Mesenteric fat pad (tissue), 1 donor: ENCODE measurements around the gene ZDHHC7. TPM values are rescaled to one million over a fixed set of nuclear protein-coding genes. Genes with fewer than 3 reads are reported as not detected.

Experiments used
- DNase-seq: peaks from one replicate; pipeline ENCODE4 v3.0.0-alpha.2; 2020; ENCODE audit warnings: low spot score
- total RNA-seq: library from RNA; stranded (reverse); fragmentation: NEBNext Ultra II Directional; extraction: Animal tissue kit (Norgen Biotek cat#: 25700); gene quantifications from one replicate; pipeline ENCODE4 v1.2.1, GENCODE V29; 2021
- donor health status: DM: yes; HTN: yes; CAD: no.

Gene ZDHHC7
- total RNA-seq, 1 donor from 2014 or later: 45.6 TPM

DNA sequence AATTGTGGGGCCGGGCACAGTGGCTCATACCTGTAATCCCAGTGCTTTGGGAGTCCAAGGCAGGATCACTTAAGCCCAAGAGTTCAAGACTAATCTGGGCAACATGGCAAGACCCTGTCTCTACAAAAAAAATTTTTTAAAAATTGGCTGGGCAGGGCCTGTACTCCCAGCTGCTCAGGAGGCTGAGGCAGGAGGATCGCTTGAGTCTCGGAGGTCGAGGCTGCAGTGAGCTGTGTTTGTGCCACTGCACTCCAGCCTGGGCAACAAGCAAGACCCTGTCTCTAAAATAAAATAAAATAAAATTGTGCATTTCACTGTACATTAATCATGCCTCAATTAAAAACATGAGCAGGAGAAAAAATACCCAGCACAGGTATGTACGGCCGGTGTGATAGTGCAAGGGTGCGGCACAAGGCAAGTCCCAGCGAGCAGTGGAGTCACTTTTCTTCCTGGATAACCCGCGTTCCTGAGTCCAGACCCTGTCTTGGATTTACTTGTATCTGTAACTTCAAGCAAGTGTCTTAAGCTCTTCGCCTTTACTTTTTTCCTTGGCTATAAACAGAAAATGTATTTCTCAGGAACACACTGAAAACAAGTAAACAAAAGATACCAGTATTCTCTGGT is 11.4 kb downstream of the ZDHHC7 start:
- DNase-seq: no peak

DNA sequence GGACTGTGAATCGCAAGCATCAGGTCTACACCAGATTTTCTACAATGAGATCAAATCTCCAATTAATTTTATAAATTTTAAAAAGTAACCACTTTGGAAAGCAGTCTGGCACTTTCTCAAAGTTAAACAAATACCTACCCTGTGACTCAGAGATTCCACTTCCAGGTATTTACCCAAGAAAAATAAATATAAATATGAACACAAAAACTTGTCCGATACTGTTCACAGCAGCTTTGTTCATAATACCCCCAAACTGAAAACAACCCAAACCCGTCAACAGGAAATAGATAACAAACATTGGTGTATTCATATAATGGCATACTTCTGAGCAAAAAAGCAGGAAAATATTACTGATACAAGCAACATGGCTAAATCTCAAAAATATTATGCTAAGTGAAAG is 12.1 kb downstream of the ZDHHC7 start:
- DNase-seq: no peak

DNA sequence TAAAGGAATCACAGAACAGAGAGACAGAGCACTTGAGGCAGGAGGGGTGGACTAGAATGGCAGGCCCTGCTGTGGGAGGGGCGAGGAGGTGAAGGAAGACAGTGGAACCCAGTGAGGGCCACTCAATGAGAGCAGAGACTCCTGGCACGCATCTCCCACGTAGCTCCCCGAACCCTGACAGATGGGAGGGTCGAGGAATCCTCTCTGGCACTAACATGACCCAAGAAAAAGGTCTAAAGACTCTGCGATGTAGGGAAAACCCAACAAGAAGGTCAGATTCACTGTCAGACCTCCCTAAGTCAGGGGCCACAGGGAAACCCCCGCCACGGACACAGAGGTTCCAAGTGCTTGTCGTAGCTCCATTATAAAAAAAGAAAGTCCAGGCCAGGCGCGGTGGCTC is 15.0 kb downstream of the ZDHHC7 start:
- no peak for DNase-seq

DNA sequence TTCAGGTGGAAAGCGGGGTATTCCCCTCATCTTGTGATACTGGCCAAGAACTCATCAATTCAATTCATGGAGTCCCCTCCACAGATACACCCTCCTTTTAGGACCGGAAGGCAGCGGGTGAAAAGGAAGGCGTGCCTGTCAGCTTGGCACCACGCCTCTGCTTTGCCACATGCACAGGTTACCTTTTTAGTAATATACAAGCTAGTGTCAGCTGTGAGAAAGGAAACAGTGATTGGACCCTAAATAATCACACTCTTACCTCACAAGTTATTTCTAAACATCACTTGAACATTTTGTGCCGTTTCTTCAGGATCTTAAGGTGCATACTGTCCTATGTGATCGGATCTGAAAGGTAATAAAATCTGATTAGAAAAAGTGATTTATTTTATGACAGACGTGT is 15.7 kb downstream of the ZDHHC7 start:
- no peak for DNase-seq

DNA sequence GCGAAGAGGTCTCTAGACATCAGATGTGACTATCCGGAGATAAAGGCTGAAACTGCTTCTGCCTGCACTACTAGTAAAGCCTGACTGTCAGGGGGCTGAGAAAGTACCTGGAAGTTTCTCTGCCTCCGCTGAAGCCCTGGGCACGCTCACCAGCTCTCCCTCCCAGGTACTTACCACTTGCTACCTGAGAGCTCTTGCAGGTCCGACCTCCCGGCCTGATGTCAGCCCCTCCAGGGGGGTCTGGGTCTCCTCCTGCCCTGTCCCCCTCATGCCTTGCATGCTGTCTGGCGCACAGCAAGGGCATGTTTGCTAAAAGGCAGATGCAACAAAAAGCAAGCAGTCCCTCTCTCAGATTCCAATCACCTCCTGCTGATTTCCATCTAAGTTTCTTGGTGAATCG is 17.4 kb downstream of the ZDHHC7 start:
- DNase-seq: no peak

DNA sequence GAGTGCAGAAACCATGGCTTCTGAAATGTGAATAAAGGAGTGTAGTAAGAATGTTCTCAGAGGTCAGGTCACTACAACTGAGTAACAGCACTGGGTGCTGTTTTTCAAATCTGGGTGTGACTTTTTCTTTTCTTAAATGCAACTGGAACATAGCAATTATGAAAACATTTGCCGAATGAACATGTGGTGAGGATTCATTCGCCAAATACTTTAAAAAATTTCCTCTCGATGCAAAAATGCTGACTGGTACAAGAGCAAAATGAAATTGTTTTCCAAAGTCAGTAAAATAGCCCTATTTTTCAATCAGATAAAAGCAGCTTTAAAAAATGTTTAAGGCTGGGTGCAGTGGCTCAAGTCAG is 18.6 kb downstream of the ZDHHC7 start:
- no peak for DNase-seq

DNA sequence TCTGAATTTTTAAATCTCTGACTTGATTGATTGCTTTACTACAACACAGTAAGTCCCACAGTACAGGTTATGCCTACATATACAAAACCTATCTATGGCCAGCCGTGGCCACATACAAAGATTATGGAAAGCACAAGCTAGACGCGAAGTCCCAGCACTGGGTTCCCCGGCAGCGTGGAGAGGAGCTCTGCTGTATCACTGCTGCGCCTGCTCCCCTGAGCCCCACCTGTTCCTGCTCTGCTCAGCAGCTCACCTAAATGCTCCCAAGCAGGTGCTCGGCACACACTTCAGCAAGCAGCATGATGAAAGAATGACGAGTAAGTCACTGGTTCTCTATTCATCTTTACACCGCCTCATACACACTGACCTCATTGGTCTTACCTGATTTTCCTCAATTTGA is 20.6 kb downstream of the ZDHHC7 start:
- no peak for DNase-seq

DNA sequence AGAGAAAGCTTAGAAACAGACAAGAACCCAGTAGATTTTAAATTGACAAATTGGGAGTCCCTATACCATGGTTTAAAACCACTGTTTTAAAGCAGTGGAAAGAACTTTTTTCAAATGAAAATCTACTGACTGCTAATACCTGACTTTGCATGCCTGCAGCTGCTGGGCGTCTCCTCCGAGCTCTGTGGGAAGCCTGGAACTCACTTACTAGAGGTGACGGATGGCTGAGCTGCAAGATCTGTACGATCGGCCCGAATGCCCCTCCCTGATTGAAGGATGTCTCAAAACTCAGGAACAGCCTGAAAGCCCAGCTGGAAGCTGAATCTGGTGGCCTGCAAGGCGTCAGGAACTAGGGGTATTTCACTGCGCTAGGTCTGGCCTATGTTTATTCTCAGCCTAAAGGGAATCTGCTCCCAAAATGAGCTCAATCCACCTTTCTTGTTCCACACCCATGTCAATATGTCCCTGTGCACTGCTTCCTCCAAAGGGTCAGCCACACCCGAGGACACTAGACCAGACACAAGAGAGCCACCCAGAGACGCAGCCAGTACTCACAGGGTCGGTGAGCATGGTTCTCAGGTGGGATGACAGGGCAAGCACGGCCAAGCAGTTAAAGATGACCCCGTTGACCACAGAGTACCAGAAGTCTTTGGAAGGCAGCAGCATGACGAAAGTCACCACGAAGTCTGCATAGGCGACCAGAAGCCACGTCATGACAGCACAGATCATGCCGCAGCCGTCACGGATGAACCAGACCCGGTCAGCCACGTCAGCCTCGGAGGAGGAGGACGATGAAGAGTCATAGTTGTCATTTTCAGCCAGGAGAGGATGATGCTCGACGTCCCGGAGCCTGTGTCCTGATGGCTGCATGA is 21.4 kb downstream of the ZDHHC7 start:
- no peak for DNase-seq

DNA sequence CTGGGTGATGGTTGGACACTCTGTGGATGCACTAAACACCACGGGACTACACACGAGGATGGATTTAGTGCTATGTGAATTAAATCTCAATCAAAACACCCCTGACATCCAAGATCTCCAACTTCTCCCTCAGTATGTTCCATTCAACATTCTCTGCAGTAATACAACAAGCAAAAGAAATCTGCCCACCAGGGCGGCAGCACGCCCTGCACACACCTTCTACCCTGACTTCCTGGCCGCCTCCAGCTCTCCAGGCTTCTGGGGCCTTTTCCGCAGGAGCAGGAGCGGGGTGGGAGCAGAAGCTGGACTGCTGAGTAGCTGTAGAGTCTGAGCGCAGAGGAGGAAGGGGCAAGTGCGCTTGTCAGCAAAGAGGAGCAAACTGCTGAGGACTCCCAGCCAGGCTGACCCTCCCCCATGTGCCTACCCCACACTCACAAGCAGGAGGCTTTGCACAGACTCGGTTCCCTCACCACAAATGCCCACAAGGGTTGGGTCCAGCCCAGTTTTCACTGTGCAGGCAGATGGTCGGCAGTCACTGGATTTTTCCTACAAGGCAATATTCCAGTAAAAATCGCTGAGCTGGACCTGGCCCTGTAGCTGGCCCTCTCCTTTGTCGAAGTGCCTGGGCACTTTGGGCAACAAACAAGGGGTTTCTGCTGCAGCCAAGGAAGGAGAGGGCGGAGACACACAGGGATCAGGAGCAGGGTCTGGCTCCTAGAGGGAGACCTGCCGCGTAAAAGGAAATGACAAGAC is 22.8 kb downstream of the ZDHHC7 start:
- DNase-seq: no peak

DNA sequence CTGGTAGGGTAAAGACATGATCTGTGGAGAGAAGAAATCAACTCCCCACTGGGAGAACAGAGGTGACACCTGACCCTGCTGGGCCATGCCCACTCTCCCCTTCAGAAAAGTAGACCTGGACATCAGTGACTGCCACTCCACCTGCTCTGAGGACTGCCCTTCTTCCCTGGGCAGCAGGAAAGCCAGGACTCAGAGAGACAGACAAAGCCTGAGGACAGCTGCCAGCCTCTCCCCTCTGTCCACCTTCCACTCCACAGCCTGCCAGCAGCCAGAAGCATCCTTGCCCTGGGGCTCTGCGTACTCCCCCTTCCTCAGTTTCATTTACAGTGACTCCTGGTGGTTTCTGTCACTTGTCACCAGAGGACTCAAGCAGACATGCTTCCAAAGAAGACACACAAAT is 24.5 kb downstream of the ZDHHC7 start:
- no peak for DNase-seq

DNA sequence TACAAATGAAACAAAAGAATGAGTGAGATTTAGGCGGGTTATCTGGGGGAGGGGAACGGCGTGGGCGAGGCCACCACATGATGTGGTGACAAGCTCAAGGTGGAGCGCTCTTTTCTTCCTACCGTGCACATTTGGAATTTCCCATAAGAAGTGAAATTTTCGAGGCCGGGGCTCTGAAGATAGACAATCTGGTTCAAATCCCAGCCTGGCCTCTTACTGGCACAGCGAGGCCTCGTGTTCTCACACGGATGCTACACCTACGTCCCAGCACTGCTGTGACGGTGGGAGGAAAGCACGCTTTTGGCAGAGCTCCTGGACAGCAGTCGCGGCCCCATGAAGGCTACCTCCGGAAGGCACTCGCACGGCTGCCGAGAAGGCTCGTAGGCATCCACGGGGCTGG is 25.2 kb downstream of the ZDHHC7 start:
- no peak for DNase-seq

DNA sequence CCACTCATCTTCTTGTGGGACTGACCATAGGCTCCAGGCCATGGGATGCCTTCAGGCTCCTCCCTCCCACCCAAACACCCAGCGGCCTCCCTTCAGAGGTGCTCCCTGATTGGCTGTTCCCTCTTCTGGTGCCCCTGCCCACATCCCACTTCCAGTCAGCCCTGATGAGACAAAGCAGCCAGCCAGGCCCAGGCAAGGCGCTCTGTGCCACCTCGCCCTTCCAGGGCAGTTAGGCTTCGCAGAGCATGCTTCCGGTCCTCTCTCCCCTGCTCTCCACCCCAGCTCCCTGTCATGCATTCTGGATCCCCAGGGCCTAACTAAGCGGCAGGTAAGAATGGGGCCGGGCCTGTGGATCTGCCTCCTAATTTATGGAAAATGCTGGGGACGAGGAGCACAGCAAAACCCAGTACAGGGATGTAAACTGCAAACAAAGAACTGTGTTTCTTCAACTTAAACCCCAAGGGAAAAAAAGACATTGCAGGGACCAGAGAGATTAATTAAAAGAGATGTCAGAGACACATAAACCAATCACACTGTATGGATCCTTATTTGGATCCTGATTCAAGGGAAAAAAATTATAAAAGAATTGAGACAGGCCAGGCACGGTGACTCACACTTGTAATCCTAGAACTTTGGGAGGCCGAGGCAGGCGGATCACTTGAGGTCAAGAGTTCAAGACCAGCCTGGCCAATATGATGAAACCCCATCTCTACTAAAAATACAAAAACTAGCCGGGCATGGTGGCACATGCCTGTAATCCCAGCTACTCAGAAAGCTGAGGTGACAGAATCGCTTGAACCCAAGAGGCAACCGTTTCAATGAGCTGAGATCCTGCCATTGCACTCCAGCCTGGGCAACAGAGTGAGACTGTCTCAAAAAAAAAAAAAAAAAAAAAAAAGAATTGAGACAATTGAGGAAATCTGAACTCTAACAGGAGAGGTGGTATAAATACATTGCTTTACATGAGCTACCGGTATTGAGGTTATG is 26.0 kb downstream of the ZDHHC7 start:
- no peak for DNase-seq

DNA sequence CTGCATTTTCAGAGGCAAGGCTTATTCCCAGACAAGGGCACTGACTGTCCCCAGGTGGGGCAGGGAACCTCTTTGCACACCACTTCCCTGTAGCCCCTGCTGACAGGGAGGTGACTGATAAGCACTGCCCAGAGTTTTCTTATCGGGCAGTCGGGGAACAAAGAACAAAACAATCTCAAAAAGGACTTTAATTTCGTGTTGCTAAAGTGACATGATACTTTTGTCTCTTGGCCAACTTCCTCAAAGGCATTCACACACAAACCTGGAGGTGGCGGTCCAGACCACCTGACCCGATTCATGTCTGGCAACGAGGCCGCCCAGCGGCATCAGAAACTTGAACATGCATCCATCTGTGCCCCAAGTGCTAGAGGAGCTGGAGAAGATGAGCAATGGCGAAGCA is 28.9 kb downstream of the ZDHHC7 start:
- DNase-seq: no peak

DNA sequence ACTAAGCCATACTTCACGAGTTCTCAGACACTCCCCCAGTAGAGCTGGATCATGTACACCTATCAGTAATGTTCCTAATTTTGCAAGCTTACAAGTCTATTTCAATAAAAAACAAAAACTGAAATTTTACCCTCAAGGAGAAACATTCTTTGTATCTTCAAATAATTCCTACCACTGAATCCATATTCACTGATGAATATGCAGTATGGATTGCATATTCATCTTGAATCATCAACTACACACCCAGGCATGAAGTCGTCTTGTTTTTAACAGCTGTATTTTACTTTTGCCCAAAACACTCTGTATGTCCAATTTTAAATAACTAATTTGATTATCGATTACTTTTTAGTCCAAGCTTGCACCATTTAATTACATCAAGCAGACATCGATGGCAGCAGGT is 31.8 kb downstream of the ZDHHC7 start:
- DNase-seq: no peak

DNA sequence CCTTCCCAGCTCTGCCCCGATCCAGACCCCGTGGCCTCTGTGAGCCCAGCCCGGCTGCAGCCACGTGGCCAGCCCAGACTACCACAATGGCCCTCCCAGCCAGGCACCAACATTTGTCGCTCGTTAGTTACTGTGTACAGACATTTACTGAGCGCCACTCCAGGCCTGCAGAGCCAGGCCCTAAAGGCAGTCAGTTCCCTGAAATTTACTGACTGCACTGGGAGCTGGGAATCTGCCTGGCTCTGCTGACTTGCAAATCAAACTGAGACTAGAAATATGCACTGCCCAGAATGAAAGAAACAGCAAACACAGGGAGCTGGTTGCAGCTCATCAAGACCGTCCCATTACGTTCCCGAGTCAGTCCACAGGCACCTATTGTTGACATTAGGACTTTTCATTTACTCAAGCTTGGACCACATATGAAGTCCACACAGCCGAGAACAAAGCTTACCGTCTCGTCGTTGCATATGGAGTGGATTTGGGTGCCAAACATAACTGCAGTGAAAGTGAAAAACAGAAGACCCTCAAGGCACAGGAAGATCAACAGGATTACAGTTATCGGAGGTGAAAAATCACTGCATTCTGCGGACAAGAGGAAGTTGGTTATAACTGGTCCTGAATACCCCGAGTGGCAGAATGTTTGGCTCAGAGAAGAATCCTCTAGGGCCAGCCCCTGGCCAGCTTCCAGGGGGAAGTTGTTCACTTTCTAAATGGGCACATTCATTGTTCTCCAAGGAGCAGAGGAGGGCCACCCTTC is 34.5 kb downstream of the ZDHHC7 start:
- no peak for DNase-seq

DNA sequence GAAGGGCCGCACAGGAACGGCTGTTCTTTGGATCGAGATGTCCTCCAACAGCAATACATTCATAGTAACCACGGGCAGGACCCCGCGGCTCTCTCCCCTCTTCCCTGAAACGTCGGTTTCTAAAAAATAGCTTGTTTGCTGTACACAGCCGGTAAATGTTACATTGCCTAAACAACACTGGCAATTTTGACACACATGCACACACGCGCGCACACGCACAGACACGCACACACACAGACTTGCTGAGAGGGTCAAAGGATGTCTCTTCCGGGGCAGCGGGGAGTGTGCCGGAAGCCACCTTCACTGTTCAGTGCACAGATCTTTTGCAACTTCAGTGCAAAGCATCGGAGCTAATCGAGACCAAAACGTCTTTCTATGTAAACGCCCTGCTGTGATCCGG is 35.8 kb downstream of the ZDHHC7 start:
- DNase-seq: no peak

DNA sequence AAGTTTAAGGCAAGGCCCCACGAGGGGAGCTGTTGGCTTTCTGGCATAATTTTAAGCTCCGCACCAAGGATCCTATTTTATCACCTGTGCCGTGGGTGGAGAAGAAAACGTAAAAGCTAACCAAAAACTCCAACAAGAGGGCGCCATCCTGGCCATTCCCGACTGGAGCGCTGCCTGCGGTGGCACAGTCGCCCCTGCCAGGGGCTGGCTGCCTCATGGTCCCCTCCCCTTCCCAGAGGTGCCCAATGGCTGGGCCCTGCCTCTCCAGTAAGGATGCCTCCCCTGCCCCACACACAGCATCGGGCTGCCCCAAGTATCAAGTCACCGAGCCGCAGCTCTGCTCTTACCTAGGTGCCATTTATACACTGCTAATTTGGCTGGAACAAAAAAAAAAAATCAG is 36.3 kb downstream of the ZDHHC7 start:
- no peak for DNase-seq

DNA sequence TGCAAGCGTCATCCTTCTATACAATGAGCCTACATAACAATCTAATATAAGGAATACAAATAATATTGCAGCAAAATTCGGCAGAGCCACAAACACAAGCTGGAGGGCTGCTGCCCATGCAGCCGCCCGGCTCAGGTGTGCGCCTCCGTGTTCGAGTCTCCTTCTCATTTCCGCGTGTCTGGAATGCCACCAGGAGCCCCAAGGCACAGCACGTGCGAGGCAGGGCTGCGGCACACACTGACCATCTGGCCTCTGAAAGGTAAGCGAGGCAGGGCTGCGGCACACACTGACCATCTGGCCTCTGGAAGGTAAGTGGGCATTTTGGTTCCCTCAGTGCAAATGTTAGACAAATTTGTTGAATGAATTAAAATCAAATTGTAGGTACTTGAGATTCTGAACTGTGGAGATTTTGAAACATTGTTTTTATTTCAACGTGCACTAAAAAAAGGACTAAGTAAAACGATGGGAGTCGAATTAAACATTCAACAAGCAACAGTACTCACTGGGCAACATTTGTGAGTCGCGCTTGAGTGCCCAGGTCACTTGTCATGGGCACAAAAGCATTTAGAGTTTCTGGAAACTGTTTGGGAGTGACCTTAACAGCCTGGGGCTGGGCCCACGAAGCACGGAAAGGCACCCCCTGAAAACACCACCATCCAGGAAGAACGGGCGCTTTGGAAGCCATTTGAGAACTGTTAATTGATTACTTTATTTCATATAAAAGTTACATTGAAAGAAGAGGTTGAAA is 37.4 kb downstream of the ZDHHC7 start:
- DNase-seq: no peak

DNA sequence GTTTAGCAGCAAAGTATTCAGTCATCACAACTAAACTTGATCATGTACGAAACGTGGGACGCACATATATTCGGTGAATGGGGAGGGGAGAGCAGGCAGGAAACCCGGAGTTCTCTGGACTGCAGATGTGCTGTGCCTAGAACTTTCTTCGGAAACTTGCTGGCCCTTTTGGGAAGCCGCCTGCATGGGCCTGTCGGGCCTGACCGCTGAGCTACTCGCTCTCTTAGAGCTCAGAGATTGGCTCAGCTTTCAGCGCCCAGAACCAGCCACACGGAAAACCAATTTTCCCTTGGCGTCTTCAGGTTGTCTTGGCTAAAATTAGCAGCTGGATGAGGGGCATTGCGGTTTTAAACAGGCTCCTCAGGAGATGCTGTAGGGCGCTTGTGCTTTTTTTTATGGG is 38.1 kb downstream of the ZDHHC7 start:
- DNase-seq: no peak
